Measurements from ENCODE around the gene ARHGAP26. TPM values are rescaled to one million over a fixed set of nuclear protein-coding genes. Genes with fewer than 3 reads are reported as not detected.

Gene ARHGAP26
- total and polyA plus RNA-seq, 2 donors (not counting 3 experiments of a cell fraction or from before 2014, with no cell fraction given), result 3.1 to 16.2 TPM

DNA sequence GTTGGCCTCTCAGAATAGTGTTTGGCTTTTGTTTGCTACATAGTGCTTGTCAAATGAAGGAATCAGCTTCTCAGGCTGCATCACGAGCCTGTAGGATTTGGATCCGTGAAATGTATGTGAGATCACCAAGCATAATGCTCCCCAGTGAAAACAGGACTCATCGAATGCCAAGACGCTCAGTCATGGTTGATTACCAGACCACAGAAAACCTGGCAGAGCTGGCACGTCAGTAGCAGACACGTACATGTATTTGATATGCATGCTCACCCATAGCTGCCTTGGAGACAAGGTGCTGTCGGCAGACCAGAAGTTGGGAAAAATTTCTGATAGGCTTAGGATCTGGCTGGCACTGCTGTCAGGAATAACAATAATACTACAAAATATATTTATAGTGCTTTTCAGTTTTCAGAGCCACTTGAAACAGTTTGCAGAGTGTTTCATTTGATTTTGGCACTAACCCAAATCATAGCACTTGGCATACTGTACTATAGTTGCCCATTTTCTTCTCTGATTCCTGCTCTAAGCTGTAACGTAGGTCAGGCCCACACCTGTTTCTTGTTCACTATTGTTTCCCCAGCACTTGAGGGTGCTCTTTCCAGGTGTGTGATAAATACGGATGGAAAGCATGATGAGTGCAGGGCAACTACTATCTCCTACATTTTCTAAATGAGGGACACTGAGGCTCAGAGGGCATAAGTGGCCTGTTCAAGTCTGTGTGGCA is 407.2 kb downstream of the ARHGAP26 start:
- TF ChIP-seq POLR2A (IDR thresholded peaks at IDR 0.05; ENCODE audit: low read depth, low read length) (no peak), EZH2 (IDR thresholded peaks at IDR 0.05; ENCODE audit: borderline replicate concordance, low read depth, low read length, severe bottlenecking) (no peak), MYC (IDR thresholded peaks at IDR 0.05; ENCODE audit: low read depth, low read length) (no peak), FOS (IDR thresholded peaks at IDR 0.05; ENCODE audit: borderline replicate concordance, insufficient read depth, low read length) (no peak), POLR2AphosphoS5 (IDR thresholded peaks at IDR 0.05; ENCODE audit: insufficient read depth, low read depth, low read length) (no peak), JUN (IDR thresholded peaks at IDR 0.05; ENCODE audit: borderline replicate concordance, insufficient read depth, insufficient read length, low read depth) (no peak), MAX (IDR thresholded peaks at IDR 0.05; ENCODE audit: insufficient read depth, insufficient read length) (no peak), GATA2 (IDR thresholded peaks at IDR 0.05; ENCODE audit: insufficient read depth, insufficient read length, low read depth, low read length) (no peak)
- TF ChIP-seq, protein P1, sequence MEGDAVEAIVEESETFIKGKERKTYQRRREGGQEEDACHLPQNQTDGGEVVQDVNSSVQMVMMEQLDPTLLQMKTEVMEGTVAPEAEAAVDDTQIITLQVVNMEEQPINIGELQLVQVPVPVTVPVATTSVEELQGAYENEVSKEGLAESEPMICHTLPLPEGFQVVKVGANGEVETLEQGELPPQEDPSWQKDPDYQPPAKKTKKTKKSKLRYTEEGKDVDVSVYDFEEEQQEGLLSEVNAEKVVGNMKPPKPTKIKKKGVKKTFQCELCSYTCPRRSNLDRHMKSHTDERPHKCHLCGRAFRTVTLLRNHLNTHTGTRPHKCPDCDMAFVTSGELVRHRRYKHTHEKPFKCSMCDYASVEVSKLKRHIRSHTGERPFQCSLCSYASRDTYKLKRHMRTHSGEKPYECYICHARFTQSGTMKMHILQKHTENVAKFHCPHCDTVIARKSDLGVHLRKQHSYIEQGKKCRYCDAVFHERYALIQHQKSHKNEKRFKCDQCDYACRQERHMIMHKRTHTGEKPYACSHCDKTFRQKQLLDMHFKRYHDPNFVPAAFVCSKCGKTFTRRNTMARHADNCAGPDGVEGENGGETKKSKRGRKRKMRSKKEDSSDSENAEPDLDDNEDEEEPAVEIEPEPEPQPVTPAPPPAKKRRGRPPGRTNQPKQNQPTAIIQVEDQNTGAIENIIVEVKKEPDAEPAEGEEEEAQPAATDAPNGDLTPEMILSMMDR (IDR thresholded peaks at IDR 0.05; ENCODE audit: extremely low read depth in 1 of 2, insufficient read depth in 1 of 2, low read depth in 1 of 2, low read length in 2 of 2), result no peak

More for the DNA sequence above, 407.2 kb downstream of the ARHGAP26 start:
- ChIA-PET POLR2A (interaction anchor here (0.6 kb wide), 1 partner anchor 38 kb away, joined by 6 read pairs; no protein-coding TSS in a partner anchor), CTCF (interaction anchor here (0.6 to 1.1 kb wide), 3 partner anchors 10 to 482 kb away, joined by 3 to 5 read pairs (median 3); no protein-coding TSS in a partner anchor)
- DNase-seq (ENCODE audit: low read depth, low spot score) (no peak), FAIRE-seq (no peak)
- Histone ChIP-seq H3K4me2 (ENCODE audit: insufficient read depth, low read length) (no peak overlapping the region), H3K36me3 (ENCODE audit: control insufficient read depth in 2 of 2, extremely low read depth in 1 of 2, insufficient read depth in 2 of 2, low read length in 2 of 2) (no peaks in the 10 kb centered on the region), H3K79me2 (ENCODE audit: control insufficient read depth, insufficient read depth, low read length) (no peaks in the 10 kb centered on the region), H3K9ac (replicated peaks; ENCODE audit: extremely low read depth, insufficient read depth, low read length) (no peak overlapping the region), H3K27me3 (ENCODE audit: control insufficient read depth in 2 of 2, insufficient read depth in 2 of 2, low read length in 2 of 2) (no peaks in the 10 kb centered on the region), H4K20me1 (replicated peaks; ENCODE audit: control insufficient read depth, extremely low read depth, insufficient read depth, low read length) (no peaks in the 10 kb centered on the region), H3K4me1 (ENCODE audit: control insufficient read depth, extremely low read depth, insufficient read depth, low read length) (no peaks in the 10 kb centered on the region), H3K9me1 (replicated peaks; ENCODE audit: control insufficient read depth, extremely low read depth, insufficient read depth, low read length) (no peaks in the 10 kb centered on the region), H3K4me3 (replicated peaks in 1 of 3; ENCODE audit: insufficient read depth in 1 of 3, low read depth in 1 of 3, low read length in 3 of 3) (no peak overlapping the region), H3K9me3 (replicated peaks; ENCODE audit: control insufficient read depth, insufficient read depth, low read length) (no peaks in the 10 kb centered on the region), H2AFZ (ENCODE audit: low read depth, low read length) (no peak overlapping the region), H3K27ac (ENCODE audit: insufficient read depth, low read depth, low read length) (no peak overlapping the region)
- dilution Hi-C loops (cut with MboI; ENCODE audit: extremely low pct_ligation_motif_present, low sequenced_read_pairs), result no loop called here
- intact Hi-C loops (cut with micrococcal nuclease), result no loop called here
- no TSS peak for BruUV-seq (replicated peaks)
